Stimulated activated CD4-positive, alpha-beta T cell treated with anti-CD3 and anti-CD28 coated beads, TNF-alpha, amount 100 ng/mL, for 4 hours (primary cell): ENCODE data around the gene TGFBR3L.

ENCODE experiments used
- DNase-seq, 3 experiments: peaks; one replicate each; pipeline ENCODE4 v3.0.0-alpha.2; 2020; ENCODE audit warnings: low read depth in 3 of 3

TGFBR3L gene

DNA sequence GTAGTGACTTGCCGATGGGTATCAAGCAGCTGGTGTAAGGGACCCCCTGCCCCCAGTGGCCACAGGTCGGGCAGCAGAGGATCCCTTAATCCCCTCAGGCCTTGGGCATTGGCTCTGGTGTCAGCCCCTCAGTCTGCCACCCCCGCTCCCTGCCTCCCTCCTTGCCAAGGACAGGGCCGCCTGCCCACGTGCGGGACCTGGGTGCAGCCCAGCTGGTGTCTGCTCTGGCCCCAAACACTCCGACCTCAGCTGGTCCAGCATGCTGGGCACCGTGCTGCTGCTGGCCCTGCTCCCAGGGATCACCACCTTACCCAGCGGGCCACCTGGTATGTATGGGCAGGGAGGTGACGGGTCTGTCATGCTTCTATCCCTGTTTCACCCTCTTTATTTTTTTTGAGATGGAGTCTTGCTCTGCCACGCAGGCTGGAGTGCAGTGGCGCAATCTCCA, at the start of gene TGFBR3L:
Gene TGFBR3L, plus strand, starts transcription at position 233 of the 448 bp plus-strand sequence.
- no peak for DNase-seq

DNA sequence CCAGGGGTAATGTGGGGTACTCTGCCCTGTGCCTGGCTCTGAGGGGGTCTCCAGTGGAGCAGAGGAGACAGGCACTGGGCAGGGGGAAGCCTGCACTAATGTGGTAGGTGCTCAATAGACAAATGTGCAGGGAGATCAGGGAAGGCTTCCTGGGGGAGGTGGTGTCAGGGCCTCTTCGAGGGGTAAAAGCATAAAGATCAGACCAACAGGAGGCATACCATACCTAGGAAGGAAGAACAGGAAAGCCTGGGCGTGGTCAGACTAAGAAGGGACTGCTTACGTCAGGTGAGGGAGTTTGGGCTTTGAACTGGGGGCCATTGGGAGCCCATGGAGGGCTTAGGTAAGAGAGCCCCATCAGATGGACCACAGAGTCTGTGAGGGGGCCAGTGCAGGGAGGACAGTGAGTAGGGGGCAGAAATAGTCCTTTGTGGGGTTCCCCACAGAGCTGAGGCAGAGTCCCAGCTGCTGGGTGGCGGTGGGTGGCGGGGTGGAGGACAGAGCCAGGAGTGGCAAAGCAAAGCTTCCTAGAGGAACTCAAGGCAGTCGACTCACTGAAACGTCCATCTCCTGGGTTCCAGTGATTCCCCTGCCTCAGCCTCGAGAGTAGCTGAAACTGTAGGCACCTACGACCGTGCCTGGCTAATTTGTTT, 49.2 kb upstream of the TGFBR3L start:
- DNase-seq, result no peak

DNA sequence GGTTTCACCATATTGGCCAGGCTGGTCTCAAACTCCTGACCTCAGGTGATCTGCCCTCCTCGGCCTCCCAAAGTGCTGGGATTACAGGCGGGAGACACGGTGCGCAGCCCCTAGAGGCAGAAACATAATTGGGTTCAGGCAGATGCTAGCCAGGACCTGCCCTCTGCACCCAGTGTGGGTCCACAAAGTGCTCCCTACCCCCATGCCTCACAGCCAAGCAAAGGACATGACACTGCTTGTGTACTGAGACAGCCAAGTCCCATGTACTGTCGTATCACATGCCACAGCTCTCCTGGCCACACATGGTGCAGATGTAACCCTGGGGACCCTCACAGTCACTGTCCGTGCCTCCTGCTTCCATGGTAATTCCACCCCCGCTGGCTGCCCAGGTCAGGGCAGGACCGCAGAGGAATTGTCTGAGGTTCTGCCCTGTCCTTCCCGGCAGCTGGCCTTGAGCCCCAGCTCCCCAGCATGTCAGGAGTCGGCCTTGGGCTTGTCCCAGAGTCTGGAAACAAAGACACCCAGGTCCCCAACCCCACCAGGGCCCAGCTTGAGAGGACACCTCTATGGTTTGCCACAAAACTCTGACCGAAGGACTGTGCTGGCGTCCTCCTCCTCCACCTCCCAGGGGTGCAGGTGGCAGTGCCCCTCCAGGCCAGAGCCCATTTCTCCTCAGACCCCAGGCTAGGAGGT, 48.1 kb upstream of the TGFBR3L start:
- no peak for DNase-seq

DNA sequence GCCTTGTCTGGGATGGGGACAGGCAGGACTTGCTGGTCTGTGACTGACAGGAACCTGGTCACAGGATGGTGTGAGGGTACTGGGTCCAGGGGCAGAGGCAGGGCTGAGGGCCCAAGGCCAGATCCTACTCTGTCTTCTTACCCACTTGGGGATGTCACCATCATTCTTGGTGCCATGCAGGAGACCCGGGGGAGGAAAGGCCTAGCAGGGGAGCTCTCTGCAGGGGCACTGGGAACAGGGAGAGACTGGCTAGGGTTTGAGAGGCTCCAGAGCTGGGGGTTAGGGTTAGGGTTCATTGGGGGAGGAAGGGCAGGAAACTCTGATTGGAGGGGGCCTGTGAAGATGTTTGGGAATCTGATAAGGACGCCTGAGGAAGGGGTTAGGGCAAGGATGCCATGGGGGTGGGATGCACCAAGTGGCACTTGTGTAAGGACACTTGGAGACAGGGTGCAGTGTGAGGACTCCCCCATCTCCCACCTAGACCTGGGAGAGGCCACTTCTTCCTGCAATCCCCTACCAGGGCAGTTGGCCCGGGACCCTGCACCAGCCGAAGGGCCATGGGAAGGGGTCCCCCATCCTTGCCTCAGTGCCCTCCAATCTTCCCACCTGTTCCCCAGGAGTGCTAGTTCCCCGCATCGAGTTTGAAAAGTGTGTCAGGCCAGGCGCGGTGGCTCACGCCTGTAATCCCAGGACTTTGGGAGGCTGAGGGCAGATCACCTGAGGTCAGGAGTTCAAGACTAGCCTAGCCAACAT, 47.4 kb upstream of the TGFBR3L start:
- no peak for DNase-seq

DNA sequence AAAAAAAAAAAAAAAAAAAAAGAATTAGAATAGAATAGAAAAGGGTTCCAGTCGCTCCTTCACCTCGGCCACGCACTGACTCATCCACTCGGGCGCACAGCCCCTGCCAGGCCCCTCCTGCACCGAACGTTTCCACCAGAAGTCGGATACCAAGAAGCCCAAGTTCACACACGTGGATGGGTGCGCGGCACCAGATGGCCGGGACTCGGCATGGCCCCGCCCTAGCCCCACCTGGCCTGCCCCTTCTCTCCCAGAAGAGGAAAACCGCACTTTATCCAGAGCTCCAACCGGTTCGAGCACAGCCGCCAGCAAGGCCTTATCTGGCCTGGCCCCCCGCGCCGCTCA, 46.3 kb upstream of the TGFBR3L start:
- DNase-seq, result no peak

- DNase-seq, result peak; percentile 66 to 75 (median 69)
Measured at GRCh38 chr19:7868671-7869452, 45.8 kb upstream of the TGFBR3L start.

DNA sequence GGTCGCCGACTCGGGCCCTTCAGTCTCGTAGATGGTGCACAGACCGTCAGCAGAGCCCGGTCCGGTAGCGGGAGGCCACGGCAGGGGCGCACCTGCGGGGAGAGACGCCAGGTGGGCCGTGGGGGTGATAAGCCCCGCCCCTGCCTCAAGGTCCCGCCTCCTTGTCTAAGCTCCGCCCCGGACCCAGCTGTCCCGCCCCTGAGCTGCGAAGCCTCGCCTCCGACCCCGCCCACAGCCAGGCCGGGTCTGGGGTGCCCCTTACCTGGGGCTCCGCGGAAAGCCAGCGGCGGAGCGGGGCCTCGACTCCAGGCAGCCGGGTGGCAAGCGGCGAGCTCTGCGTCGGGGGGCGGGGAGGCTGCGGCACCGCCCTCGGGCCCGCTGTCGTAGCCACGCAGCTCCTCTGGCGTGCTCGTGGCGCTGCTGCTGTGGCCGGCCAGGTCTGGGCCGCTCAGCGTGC, 45.1 kb upstream of the TGFBR3L start:
- peak; percentile 69 to 82 (median 78) for DNase-seq

DNA sequence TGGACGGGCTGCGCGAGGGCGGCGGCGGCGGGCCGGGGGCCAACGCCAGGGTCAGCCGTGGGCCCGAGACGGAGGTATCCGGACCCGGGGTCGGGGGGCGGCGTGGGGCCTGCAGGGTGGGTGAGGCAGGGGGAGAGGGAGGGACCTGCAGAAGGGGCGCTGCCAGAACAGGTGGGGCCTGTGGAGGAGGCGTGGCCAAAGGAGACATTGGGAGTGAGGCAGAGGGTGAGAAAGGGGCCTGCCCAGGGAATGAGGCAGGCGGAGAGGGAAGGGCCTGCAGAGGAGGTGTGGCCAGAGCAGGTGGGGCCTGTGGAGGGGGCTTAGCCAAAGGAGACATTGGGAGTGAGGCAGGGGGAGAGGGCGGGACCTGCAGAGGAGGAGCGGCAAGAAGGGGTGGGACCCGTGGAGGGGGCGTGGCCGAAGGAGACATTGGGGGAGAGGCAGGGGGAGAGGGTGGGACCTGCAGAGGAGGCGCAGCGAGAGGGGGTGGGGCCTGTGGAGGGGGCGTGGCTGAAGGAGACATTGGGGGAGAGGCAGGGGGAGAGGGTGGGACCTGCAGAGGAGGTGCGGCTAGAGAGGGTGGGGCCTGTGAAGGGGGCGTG, 44.6 kb upstream of the TGFBR3L start:
- DNase-seq, result peak in 2 of 3 experiments; percentile 34 to 35

DNA sequence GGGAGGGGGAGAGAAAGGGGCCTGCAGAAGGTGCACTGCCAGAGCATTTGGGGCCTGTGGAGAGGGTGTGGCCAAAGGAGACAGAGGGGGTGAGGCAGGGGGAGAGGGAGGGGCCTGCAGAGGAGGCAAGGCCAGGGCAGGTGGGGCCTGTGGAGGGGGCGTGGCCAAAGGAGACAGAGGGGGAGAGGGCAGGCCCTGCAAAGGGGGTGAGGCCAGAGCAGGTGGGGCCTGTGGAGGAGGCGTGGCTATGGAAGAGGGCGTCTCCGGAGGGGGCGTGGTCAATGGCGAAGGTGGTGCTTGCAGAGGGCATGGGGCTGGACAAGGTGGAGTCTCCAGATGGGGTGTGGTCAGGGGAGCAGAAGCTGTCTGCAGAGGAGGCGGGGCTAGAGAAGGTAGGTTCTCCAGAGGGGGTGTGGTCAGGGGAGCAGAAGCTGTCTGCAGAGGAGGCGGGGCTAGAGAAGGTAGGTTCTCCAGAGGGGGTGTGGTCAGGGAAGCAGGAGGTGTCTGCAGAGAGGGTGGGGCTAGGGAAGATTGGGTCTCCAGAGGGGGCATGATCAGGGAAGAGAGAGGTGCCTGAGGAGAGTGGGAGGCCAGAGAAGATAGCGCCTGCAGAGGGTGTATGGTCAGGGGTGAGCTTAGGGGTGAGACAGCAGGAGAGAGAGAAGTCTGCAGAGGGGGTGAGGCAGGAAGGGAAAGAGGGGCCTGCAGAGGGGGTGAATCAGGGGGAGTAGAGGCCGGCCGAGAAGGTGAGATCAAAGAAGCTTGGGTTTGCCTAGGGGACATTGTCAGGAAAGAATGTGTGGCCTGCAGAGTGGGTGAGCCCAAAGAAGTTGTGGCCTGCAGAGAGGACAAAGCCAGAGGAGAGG, 43.8 kb upstream of the TGFBR3L start:
- DNase-seq, result no peak

- DNase-seq, result peak; percentile 52 to 67 (median 63)
Measured at GRCh38 chr19:7871437-7872305, 43.0 kb upstream of the TGFBR3L start.

DNA sequence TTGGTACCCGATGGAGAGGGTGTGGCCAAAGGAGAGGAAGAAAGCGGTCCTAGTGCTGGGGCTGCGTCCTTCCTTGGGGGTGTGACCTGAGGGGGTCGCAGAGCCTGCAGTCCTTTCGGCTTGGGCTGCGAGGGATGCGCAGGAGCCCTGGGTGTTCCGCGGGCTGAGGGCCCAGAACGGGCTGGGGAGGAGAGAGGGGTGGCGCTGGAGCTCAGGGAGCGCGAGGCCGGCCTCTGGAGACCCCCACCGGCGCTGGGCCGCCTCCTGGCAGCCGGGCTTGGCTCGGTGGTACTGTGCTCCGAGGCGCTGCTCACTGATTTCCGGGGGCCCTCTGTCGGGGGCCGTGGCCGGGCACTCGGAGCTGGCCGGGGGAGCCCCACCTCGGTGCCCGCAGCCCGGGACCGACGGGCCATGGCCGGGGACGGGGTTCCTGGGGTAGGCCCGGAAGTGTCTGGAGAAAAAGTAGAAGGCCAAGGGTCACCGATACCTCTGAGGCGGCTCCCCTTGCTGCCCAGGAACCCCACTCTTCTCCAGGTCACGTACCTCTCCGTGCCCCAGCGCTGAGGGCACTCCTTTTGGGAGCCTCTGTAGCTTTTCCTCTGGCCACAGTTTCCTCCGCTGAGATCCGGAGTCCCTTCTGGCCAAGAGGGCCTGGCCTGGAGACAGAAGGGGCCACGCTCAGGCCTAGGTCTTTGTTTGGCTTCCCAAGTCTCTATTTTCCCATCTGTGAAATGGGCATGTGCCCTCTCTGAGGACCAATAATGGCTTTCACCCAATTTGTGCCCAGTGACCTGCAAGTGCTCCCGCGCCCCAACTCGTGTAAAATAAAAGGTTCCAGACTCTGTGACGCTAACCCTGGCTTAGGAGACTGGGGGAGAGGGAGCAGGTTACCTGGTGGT, 42.1 kb upstream of the TGFBR3L start:
- DNase-seq, result no peak

GRCh38 chr19:7873304-7874075, 41.1 kb upstream of the TGFBR3L start:
- no peak for DNase-seq

DNA sequence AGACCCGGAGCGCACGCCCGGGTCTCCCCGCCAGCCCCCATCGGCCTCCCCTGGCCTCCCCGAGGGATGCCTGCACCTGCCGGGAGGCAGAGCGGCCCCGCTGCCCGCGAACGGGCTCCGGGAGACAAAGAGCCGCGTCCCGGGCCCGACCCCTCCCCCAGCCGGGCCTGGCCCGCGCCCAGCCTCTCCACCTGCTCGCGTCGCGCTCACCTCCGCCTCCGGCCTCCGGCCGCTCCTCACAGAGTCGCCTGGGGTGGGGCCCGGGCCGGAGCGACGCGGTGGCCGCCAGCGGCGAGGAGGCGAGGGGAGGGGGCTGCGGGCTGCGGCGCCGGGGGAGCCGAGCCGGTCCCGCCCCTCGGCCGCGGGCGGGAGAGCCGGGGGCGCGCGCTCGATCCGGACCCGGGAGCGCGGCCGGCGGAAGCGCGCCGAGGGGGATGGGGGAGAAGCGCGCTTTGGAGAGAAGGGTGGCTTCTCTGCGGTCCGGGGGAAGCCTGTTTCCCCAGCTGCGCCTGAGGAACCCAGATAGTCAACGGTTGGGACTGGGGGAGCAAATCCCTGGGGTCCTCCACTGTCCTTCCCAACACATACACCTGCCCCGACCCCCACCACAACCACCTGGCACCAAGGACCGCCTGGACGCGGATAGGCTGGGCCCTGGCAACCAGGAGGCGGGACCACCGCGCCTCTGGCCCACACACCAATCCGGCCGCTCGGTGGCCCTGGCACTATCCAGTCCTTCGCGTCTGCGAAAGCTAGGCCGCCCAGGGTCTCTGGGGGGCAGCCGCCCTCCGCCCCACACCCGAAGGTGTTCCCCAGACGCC, 40.3 kb upstream of the TGFBR3L start, which contains the start of gene PRR36:
Gene PRR36, minus strand, starts transcription at position 315 of the 821 bp plus-strand sequence. CDS start 701 bp downstream, outside the sequence.
- no peak for DNase-seq

DNA sequence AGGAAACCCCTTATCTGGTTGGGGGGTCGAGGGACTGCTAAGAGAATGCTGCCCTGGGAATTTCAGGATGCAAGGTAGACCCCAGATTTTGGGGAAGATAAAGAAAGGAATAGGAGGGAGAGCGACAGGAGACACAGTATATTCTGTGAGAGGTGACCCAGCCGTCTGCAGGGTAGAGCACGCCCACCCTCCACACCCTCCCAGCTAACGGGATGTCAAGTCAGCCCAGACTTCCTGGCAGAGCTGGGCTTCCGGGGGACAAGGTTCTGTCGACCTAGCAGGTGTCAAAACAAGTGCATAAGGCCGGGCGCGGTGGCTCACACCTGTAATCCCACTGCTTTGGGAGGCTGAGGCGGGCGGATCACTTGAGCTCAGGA, 39.7 kb upstream of the TGFBR3L start:
- no peak for DNase-seq

GRCh38 chr19:7877249-7877836, 37.3 kb upstream of the TGFBR3L start:
- DNase-seq, result no peak

DNA sequence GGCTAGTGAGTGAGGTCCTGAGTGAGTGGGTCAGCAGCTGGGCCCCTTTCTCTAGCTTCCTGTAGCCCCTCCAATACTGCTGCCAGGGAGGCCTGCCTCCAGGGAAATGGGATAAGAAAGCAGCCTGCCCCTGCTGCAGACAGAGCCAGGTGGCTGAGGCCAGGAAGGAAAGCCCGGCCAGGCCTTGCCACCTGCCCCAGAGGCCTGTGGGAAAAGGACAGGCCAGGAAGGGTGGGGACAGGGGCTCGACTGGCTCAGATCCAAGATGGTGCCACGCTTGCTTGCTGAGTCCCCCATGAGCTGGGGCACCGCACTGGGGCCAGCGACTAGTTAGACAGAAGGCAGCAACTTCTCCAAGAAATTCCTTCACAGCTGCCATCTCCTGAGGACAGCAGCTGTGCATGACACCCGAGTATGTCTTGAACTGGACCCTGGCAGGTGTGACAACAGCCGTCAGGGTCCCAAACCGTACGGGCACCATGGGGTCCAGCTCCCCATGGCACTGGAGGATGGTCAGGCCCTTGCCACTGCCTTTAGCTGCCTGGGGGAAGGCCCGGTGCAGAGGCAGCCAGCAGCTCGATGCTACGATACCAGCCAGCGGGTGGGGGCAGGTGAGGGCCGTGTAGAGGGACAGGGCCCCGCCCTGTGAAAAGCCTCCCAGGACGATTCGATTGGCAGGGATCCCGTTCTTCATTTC, 35.4 kb upstream of the TGFBR3L start:
- DNase-seq, result no peak
